ENCODE data around the gene MTR. TPM values are rescaled to one million over a fixed set of nuclear protein-coding genes. Genes with fewer than 3 reads are reported as not detected.
"Not testable (repeated sequence)": the region's sequence is repeated elsewhere in the genome, so short reads cannot be mapped to it uniquely, and the experiment has no call there.

The MTR gene
- total RNA-seq, 1 donor from 2014 or later, result 43.8 TPM

- peak; percentile 97 for DNase-seq (ENCODE audit: low read depth)
Measured at GRCh38 chr1:236904892-236905741, 110.0 kb downstream of the MTR start.

GRCh38 chr1:236907205-236907604, 112.1 kb downstream of the MTR start:
- DNase-seq (ENCODE audit: low read depth), result no peak

GRCh38 chr1:236908669-236909068, 113.6 kb downstream of the MTR start:
- DNase-seq (ENCODE audit: low read depth), result no peak

GRCh38 chr1:236911047-236911446, 116.0 kb downstream of the MTR start:
- not testable (repeated sequence) for DNase-seq (ENCODE audit: low read depth)

GRCh38 chr1:236913371-236914037, 118.4 kb downstream of the MTR start:
- peak; percentile 40 for DNase-seq (ENCODE audit: low read depth)

- no peak for DNase-seq (ENCODE audit: low read depth)
Measured at GRCh38 chr1:236914375-236914774, 119.3 kb downstream of the MTR start.

GRCh38 chr1:236916131-236916800, 121.2 kb downstream of the MTR start:
- DNase-seq (ENCODE audit: low read depth), result no peak

GRCh38 chr1:236917448-236917847, 122.4 kb downstream of the MTR start:
- DNase-seq (ENCODE audit: low read depth), result no peak

GRCh38 chr1:236920286-236920894, 125.3 kb downstream of the MTR start:
- no peak for DNase-seq (ENCODE audit: low read depth)

- no peak for DNase-seq (ENCODE audit: low read depth)
Measured at GRCh38 chr1:236921610-236922009, 126.5 kb downstream of the MTR start.

GRCh38 chr1:236922190-236922589, 127.1 kb downstream of the MTR start:
- no peak for DNase-seq (ENCODE audit: low read depth)

GRCh38 chr1:236925386-236925785, 130.3 kb downstream of the MTR start:
- no peak for DNase-seq (ENCODE audit: low read depth)

GRCh38 chr1:236930503-236930902, 135.4 kb downstream of the MTR start:
- no peak for DNase-seq (ENCODE audit: low read depth)

- DNase-seq (ENCODE audit: low read depth), result no peak
Measured at GRCh38 chr1:236938760-236939159, 143.7 kb downstream of the MTR start.

- no peak for DNase-seq (ENCODE audit: low read depth)
Measured at GRCh38 chr1:236942431-236942830, 147.3 kb downstream of the MTR start.

GRCh38 chr1:236944556-236944955, 149.5 kb downstream of the MTR start:
- no peak for DNase-seq (ENCODE audit: low read depth)

- DNase-seq (ENCODE audit: low read depth), result no peak
Measured at GRCh38 chr1:236945002-236945401, 149.9 kb downstream of the MTR start.

- no peak for DNase-seq (ENCODE audit: low read depth)
Measured at GRCh38 chr1:236947794-236948193, 152.7 kb downstream of the MTR start.

GRCh38 chr1:236948381-236948780, 153.3 kb downstream of the MTR start:
- no peak for DNase-seq (ENCODE audit: low read depth)

GRCh38 chr1:236948996-236949395, 153.9 kb downstream of the MTR start:
- DNase-seq (ENCODE audit: low read depth), result no peak

GRCh38 chr1:236950365-236950764, 155.3 kb downstream of the MTR start:
- DNase-seq (ENCODE audit: low read depth), result no peak

GRCh38 chr1:236951672-236952071, 156.6 kb downstream of the MTR start:
- DNase-seq (ENCODE audit: low read depth), result no peak

Measured in renal cortical epithelial cell (primary cell).